Hepatocyte (in vitro differentiated cells): ENCODE data around the gene HSF5. TPM values are rescaled to one million over a fixed set of nuclear protein-coding genes. Genes with fewer than 3 reads are reported as not detected.
"Not testable (repeated sequence)": the region's sequence is repeated elsewhere in the genome, so short reads cannot be mapped to it uniquely, and the experiment has no call there.

Experiments used
- DNase-seq: peaks from one replicate; pipeline ENCODE4 v3.0.0-alpha.2; 2016; ENCODE audit warnings: low spot score
- H2AFZ ChIP-seq: fragments of 200-600 bp; sonication (generic); 2 replicates; pipeline ENCODE4 v1.6.0; 2016; ENCODE audit warnings: antibody characterized with exemption, mild to moderate bottlenecking
- H3K27ac ChIP-seq: fragments of 200-600 bp; sonication (generic); 2 replicates; pipeline ENCODE4 v1.5.1; 2016; ENCODE audit warnings: mild to moderate bottlenecking
- H3K27me3 ChIP-seq: fragments of 200-600 bp; sonication (generic); 2 replicates; pipeline ENCODE4 v1.6.1; 2016
- H3K36me3 ChIP-seq: fragments of 200-600 bp; sonication (generic); replicated peaks from 2 replicates; pipeline ENCODE4 v1.5.1; 2016; ENCODE audit warnings: low read depth; ENCODE audit not compliant: insufficient read depth
- H3K4me1 ChIP-seq: fragments of 200-600 bp; sonication (generic); 2 replicates; pipeline ENCODE4 v1.5.1; 2016; ENCODE audit warnings: mild to moderate bottlenecking, moderate library complexity; ENCODE audit not compliant: insufficient read depth
- H3K4me2 ChIP-seq: fragments of 200-600 bp; sonication (generic); 2 replicates; pipeline ENCODE4 v1.6.0; 2016
- H3K4me3 ChIP-seq: fragments of 200-600 bp; sonication (generic); 2 replicates; pipeline ENCODE4 v1.5.1; 2016; ENCODE audit warnings: mild to moderate bottlenecking
- H3K79me2 ChIP-seq: fragments of 200-600 bp; sonication (generic); 2 replicates; pipeline ENCODE4 v1.6.0; 2017; ENCODE audit warnings: mild to moderate bottlenecking
- H3K9me2 ChIP-seq: fragments of 200-600 bp; sonication (generic); replicated peaks from 2 replicates; pipeline ENCODE4 v1.6.0; 2017; ENCODE audit warnings: mild to moderate bottlenecking; ENCODE audit not compliant: insufficient read depth
- H3K9me3 ChIP-seq: fragments of 200-600 bp; sonication (generic); 2 replicates; pipeline ENCODE4 v1.5.1; 2016; ENCODE audit warnings: low read depth, mild to moderate bottlenecking
- H4K20me1 ChIP-seq: fragments of 200-600 bp; sonication (generic); 2 replicates; pipeline ENCODE4 v1.6.0; 2016; ENCODE audit warnings: mild to moderate bottlenecking; ENCODE audit not compliant: insufficient read depth, poor library complexity, severe bottlenecking
- EZH2 ChIP-seq: fragments of 200-600 bp; sonication (generic); IDR thresholded peaks from 2 replicates; pipeline ENCODE4 v1.6.1; 2016; ENCODE audit warnings: antibody characterized with exemption, mild to moderate bottlenecking, borderline replicate concordance
- EZH2phosphoT487 ChIP-seq: fragments of 200-600 bp; sonication (generic); IDR thresholded peaks from one replicate; pipeline ENCODE4 v1.6.1; 2018; ENCODE audit warnings: antibody characterized with exemption, mild to moderate bottlenecking, low read depth, moderate library complexity; ENCODE audit not compliant: unreplicated experiment, severe bottlenecking
- WGBS: methylation state at CpG from one replicate; pipeline ENCODE4 v1.1.6; 2016; ENCODE audit warnings: low lambda C conversion rate; ENCODE audit errors: missing lambda C conversion rate; 5-methylcytosine and 5-hydroxymethylcytosine counted together
- polyA plus RNA-seq: library from polyadenylated mRNA; unstranded; fragments of >200 nt; fragmentation: Nextera tagmentation; extraction: Ambion mirVana; gene quantifications from 2 replicates; pipeline ENCODE4 v1.2.1, GENCODE V29; 2016
- total RNA-seq: library from RNA; depleted of rRNA; stranded (reverse); fragments of >200 nt; gene quantifications from 2 replicates; pipeline ENCODE4 v1.2.3, GENCODE V29; 2014
- TF ChIP-seq, protein P1 (sequence below): fragments of 200-600 bp; sonication (generic); IDR thresholded peaks from 2 replicates; pipeline ENCODE4 v1.5.1; 2016; ENCODE audit warnings: antibody characterized with exemption, mild to moderate bottlenecking; ENCODE audit not compliant: poor library complexity

Gene HSF5
- total and polyA plus RNA-seq, 2 experiments from 2014 or later, result 0.03 TPM; not detected in 1

DNA sequence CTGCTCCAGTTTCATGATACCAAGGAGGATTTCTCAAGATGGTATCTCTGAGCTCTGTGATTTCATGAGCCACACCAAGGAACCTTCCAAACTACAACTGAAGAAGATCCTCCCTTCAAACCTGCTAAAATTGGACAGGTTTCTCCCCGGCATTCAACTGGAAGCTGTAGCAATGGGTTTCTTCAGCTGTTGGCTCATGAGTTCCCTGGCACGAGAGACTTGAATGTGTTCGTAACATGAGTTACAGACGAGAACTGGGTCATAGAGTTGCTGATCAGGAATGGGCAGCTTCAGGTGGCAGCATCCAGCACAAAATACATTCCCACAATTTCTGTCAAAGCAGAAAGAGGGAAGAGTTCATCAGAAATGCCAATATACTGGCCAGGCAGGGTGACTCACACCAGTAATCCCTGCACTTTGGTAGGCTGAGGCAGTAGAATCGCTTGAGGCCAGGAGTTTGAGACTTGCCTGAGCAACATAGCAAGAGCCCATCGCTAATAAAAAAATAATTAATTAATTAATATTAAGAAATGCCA, 3.4 kb upstream of the HSF5 start:
- no peaks in the 10 kb centered on the region for H3K27me3 ChIP-seq

DNA sequence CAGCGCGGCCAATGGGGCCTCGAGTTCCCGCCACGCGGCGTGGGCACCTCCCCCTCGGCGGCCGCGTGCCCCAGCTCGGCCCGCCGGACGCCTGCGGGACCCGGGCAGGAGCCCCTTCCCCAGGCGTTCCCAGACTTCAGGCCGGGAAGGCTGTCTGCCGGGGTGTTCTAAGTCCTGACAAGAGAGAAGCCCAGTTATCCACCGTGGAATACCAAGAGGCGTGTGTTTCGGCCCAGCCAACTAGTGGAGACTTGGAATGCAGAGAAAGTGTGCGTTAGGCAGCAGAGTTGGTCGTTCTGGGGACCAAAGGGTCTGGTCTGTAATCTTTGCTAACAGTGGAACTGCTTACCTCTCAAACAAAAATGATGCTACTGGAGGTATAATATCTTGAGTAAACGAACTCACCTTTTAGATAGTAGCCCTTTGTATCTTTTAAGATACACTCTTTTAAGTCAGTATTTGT, 251 bp upstream of the HSF5 start:
- H3K9me2 ChIP-seq, result no peaks in the 10 kb centered on the region
- H3K4me2 ChIP-seq, result no peak overlapping the region
- H3K9me3 ChIP-seq, result no peaks in the 10 kb centered on the region
- H3K27me3 ChIP-seq, result no peaks in the 10 kb centered on the region
- H3K4me3 ChIP-seq, result no peak overlapping the region
- 90% methylated on average over 21 of the region's 26 CpGs for WGBS
- peaks cover 5% of the 10 kb centered on the region for H3K4me1 ChIP-seq
- H3K27ac ChIP-seq, result no peak overlapping the region
- H3K79me2 ChIP-seq, result no peaks in the 10 kb centered on the region
- H2AFZ ChIP-seq, result no peak overlapping the region
- H3K36me3 ChIP-seq, result no peaks in the 10 kb centered on the region
- no peak for TF ChIP-seq EZH2phosphoT487
- no peak for TF ChIP-seq EZH2
- TF ChIP-seq, protein P1, sequence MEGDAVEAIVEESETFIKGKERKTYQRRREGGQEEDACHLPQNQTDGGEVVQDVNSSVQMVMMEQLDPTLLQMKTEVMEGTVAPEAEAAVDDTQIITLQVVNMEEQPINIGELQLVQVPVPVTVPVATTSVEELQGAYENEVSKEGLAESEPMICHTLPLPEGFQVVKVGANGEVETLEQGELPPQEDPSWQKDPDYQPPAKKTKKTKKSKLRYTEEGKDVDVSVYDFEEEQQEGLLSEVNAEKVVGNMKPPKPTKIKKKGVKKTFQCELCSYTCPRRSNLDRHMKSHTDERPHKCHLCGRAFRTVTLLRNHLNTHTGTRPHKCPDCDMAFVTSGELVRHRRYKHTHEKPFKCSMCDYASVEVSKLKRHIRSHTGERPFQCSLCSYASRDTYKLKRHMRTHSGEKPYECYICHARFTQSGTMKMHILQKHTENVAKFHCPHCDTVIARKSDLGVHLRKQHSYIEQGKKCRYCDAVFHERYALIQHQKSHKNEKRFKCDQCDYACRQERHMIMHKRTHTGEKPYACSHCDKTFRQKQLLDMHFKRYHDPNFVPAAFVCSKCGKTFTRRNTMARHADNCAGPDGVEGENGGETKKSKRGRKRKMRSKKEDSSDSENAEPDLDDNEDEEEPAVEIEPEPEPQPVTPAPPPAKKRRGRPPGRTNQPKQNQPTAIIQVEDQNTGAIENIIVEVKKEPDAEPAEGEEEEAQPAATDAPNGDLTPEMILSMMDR, result no peak
- no peak for DNase-seq
- H4K20me1 ChIP-seq, result no peaks in the 10 kb centered on the region

More for the DNA sequence above, 3.4 kb upstream of the HSF5 start:
- WGBS, result 96% methylated on average over 6 of the region's 6 CpGs
- TF ChIP-seq, protein P1, result no peak
- TF ChIP-seq EZH2phosphoT487 (no peak), EZH2 (no peak)
- Histone ChIP-seq H3K79me2 (no peaks in the 10 kb centered on the region), H3K9me3 (no peaks in the 10 kb centered on the region), H4K20me1 (no peaks in the 10 kb centered on the region), H3K36me3 (no peaks in the 10 kb centered on the region), H3K9me2 (no peaks in the 10 kb centered on the region), H3K4me1 (no peaks in the 10 kb centered on the region), H3K4me3 (no peak overlapping the region), H3K27ac (no peak overlapping the region), H2AFZ (no peak overlapping the region), H3K4me2 (no peak overlapping the region)
- DNase-seq, result no peak

DNA sequence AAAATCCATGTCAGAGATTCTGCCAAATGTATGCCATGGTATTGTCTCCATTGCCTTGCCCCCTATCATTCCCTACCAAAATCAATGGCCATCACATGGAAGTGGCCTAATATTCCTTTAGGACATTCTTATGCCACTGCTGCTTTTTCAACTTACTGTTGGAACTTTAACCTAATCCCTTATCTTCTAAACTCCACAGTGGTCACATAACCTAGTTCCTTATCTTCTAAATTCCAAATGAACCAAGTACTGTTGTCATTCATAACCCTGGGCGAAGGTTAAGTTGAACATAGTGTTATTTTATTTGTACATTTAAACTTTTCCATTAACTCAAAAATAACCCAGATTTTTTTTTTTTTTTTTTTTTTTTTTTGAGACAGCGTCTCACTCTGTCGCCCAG, 3.6 kb downstream of the HSF5 start:
- Histone ChIP-seq H3K9me3 (no peaks in the 10 kb centered on the region), H3K36me3 (no peaks in the 10 kb centered on the region)

DNA sequence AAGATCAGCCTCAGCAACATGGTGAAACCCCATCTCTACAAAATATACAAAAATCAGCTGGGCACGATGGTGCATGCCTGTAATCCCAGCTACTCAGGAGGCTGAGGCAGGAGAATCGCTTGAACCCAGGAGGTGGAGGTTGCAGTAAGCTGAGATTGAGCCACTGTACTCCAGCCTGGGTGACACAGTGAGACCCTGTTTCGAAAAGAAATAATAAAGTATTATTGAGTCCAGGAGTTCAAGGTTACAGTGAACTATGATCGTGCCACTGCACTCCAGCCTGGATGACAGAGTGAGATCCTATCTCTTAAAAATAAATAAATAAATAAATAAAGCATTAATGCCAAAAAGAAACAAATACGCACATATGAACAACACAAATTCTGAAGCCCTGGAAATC, 6.4 kb downstream of the HSF5 start:
- 92% methylated on average over 5 of the region's 5 CpGs for WGBS
- not testable (repeated sequence) for H3K9me3 ChIP-seq, H3K4me3 ChIP-seq, H3K27ac ChIP-seq, DNase-seq, H3K4me2 ChIP-seq, H2AFZ ChIP-seq, H3K36me3 ChIP-seq, H3K79me2 ChIP-seq, H3K4me1 ChIP-seq, H3K9me2 ChIP-seq, H4K20me1 ChIP-seq, H3K27me3 ChIP-seq

More for the DNA sequence above, 3.6 kb downstream of the HSF5 start:
- WGBS, result 78% methylated on average over 3 of the region's 3 CpGs
- Histone ChIP-seq H3K4me1 (peaks cover 5% of the 10 kb centered on the region), H3K27ac (no peak overlapping the region), H3K79me2 (no peaks in the 10 kb centered on the region), H3K27me3 (no peaks in the 10 kb centered on the region), H3K4me3 (no peak overlapping the region), H2AFZ (no peak overlapping the region), H3K9me2 (no peaks in the 10 kb centered on the region), H3K4me2 (no peak overlapping the region), H4K20me1 (no peaks in the 10 kb centered on the region)
- no peak for DNase-seq
- TF ChIP-seq, protein P1, result no peak
- TF ChIP-seq EZH2phosphoT487, result no peak
- TF ChIP-seq EZH2, result no peak
